T47D (cell line): ENCODE measurements around the gene MAL.
A peak's percentile ranks its signal among the peaks of the same experiment; 100 is the strongest.

Experiments
- DNase-seq, 2 experiments: peaks; one replicate each; pipeline versions ENCODE4 v3.0.0 to v3.0.0-alpha.2; 2011 to 2012; ENCODE audit warnings: low read depth in 1 of 2, low spot score in 1 of 2
- JUND ChIP-seq: IDR thresholded peaks from 2 replicates; pipeline ENCODE4 v1.6.1; 2012; ENCODE audit warnings: low read depth
- in situ Hi-C: cut with HindIII; loops from 2 replicates; pipeline ENCODE4 v1.10.0; 2016; ENCODE audit warnings: low sequenced_read_pairs, low pct_unique_long_range_greater_than_20kb

MAL gene

DNA sequence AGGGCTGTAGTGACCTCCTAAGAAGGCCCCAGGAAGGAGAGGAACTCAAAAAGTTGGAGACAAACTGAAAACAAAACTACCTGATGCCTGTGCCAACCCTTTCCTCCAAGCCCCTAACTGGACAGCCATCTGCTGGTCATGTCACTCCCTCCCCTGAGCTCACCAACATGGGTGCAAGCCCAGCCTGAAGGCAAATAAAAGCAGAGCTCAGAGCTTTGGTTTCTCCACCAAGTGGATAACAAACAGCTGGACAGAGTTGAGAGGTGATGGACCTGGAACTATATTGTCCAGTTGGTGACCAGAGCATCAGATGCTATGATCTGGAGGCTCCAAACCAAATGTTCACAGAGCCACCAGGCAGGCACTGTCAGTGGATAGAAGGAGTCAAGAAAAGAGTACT lies 34.6 kb upstream of the MAL start:
- in situ Hi-C loops = no loop called here
- no peak for TF ChIP-seq JUND
- DNase-seq = no peak

DNA sequence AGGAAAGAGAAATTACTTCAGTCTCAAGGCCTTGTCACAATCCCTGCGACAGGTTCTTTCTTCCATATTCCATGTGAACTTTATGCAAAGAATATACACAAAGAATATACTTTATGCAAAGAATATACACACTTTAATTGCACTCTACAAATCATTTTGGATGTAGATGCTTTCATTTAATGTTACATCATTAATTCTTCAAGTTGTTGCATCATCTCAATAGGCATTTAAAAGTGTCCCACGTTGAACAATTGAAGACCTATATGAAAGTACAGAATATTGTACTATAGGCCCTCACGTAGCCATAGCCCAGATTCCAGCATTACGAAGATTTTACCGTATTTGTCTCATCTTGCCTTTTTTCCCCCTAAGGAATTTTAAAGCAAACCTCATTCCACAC lies 33.1 kb upstream of the MAL start:
- no peak for DNase-seq
- in situ Hi-C loops = no loop called here
- TF ChIP-seq JUND = no peak

DNA sequence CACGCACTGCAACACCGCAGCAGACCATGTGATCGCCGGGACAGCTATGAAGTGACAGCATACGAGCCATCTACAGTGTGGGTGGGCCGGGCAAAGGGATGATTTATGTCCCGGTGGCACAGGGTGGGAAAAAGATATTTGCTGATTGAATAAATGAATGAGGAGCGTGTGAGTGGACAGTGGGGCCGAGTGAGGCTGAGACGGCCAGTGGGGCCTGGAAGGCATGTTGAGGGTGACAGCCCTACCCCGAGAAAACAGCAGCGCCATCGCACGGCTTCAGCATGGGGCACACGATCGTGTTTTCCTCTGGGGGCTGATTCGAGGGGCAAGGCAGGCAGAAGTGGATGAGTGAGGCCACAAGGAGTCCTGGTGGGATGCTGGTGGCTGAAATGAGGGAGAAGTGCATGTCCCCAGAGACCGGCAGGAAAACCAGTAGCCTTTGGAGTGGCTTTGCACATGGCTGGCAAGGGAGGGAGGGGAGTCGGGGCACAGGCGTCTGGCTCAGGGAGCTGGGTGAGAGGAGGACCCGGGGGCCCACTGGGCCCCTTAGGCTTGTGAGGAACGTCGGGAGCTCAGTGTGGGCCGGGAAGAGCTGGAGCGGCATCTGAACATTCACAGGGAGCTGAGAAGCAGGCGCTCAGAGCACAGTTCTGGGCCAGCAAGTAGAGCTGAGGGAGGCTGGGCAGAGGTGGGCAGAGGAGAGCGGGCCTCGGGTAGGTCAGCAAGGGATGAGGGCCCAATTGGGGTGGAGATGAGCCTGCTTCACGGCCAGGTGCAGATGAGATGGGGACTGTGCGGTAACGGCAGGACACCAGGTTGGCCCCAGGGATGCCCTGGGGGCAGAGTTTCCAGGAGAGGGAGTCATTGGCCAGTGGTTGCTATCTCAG lies 32.1 kb upstream of the MAL start:
- TF ChIP-seq JUND = no peak
- DNase-seq = no peak
- in situ Hi-C loops = no loop called here

- no peak for DNase-seq
- in situ Hi-C loops = no loop called here
- no peak for TF ChIP-seq JUND
These were observed 31.2 kb upstream of the MAL start for GRCh38 chr2:94994063-94994913.

DNA sequence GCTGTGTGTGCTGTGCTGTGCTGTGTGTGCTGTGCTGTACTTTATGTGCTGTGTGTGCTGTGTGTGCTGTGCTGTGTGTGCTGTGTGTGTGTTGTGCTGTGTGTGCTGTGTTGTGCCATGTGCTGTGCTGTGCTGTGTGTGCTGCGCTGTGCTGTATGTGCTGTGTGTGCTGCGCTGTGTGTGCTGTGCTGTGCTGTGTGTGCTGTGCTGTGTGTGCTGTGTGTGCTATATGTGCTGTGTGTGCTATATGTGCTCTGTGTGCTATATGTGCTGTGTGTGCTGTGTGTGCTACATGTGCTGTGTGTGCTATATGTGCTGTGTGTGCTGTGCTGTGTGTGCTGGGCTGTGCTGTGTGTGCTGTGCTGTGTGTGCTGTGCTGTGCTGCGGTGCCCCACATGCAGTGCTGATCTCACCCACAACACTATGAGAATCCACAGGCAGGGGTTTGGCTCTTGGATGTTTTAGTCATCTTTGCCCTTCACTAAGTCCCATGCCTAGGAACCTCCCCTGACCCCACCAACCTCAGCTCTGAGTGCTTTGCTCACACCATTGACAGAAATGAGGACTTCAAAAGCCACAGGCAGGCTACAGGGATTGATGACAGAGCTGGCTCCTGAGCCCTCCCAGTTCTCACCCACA lies 30.5 kb upstream of the MAL start:
- in situ Hi-C loops = no loop called here
- TF ChIP-seq JUND = no peak

GRCh38 chr2:94995553-94996304 lies 29.8 kb upstream of the MAL start:
- no peak for DNase-seq
- TF ChIP-seq JUND = no peak
- in situ Hi-C loops = no loop called here

More for the DNA sequence above, 30.5 kb upstream of the MAL start:
- no peak for DNase-seq

- TF ChIP-seq JUND = no peak
- in situ Hi-C loops = no loop called here
These were observed 29.0 kb upstream of the MAL start for GRCh38 chr2:94996305-94997100.

GRCh38 chr2:94997981-94998930 lies 27.3 kb upstream of the MAL start:
- in situ Hi-C loops = no loop called here
- no peak for TF ChIP-seq JUND
- peak; percentile 35 to 89 for DNase-seq

More at GRCh38 chr2:94996305-94997100, 29.0 kb upstream of the MAL start:
- DNase-seq = no peak

DNA sequence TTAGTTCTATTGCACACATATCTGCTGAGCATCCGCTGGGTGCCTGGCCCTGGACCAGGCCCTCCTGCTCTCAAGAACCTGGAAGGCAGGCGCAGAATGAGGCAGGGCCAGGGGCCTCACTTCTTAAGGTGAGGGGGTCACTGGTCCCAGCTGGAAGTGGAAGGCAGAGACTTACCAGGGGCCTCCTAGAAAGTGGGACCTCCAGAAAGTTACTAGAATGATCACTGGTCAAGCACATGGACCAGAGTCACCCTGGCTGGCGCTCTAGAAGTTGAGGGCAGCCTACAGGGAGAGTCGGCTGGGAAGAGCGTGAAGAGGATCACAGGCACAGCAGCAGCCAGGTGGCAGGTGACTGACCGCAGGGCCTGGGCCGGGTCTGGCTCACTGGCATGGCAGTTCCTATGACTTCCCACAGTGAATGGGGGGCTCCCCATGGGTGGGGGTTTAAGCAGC lies 26.1 kb upstream of the MAL start:
- in situ Hi-C loops = no loop called here
- no peak for DNase-seq
- no peak for TF ChIP-seq JUND

- TF ChIP-seq JUND = no peak
- in situ Hi-C loops = no loop called here
- DNase-seq = no peak
These were observed 24.4 kb upstream of the MAL start for GRCh38 chr2:95001051-95001562.

DNA sequence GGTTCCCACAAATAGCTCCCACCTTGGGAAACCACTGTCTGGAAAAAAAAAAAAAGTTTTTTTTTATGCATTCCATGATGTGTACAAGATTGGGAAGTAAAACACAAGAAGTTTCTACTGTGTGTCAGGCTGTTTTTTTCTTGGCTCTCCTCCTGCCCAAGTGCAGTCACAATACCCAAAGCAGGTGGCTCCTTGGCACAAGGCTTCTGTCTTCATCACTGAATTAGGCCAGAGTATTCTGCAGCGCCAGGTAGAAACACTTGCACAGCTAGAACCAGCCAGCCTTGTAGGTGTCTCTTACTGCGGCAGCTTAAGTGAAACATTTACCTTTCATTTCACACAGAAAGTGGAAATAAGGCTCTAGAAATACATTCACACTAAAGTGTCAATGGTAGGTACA lies 23.8 kb upstream of the MAL start:
- TF ChIP-seq JUND = no peak
- in situ Hi-C loops = no loop called here
- DNase-seq = no peak
